ENCODE results near the gene KLF14. TPM values are rescaled to one million over a fixed set of nuclear protein-coding genes. Genes with fewer than 3 reads are reported as not detected.

KLF14 gene
- total and polyA plus RNA-seq, 2 of the 4 experiments (the other 2 are of a cell fraction) = 0.05 TPM; not detected in 1

DNA sequence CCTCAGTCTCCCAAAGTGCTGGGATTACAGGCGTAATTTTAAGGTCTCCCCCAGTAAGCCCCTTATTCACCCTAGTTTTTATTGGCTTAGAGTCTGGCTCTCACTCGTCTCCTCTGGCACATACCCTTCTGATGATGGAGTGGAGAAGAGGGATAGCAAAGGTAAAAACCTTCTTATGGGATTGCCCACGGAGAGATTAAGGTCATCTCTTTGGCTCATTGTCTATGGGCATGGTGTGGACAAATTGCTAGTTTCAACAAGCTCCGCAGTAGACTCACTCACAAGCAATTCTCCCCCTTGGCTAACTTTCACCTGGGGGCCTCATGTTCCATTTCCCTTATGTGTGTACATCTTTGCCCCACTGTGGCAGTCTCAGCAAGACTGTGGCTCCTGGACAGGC, 25.2 kb downstream of the KLF14 start:
- H3K18ac ChIP-seq (ENCODE audit: low read depth, low read length) = no peak overlapping the region
- no peak overlapping the region for H3K4me3 ChIP-seq (ENCODE audit: insufficient read depth, low read depth, low read length)
- TF ChIP-seq, protein P1, sequence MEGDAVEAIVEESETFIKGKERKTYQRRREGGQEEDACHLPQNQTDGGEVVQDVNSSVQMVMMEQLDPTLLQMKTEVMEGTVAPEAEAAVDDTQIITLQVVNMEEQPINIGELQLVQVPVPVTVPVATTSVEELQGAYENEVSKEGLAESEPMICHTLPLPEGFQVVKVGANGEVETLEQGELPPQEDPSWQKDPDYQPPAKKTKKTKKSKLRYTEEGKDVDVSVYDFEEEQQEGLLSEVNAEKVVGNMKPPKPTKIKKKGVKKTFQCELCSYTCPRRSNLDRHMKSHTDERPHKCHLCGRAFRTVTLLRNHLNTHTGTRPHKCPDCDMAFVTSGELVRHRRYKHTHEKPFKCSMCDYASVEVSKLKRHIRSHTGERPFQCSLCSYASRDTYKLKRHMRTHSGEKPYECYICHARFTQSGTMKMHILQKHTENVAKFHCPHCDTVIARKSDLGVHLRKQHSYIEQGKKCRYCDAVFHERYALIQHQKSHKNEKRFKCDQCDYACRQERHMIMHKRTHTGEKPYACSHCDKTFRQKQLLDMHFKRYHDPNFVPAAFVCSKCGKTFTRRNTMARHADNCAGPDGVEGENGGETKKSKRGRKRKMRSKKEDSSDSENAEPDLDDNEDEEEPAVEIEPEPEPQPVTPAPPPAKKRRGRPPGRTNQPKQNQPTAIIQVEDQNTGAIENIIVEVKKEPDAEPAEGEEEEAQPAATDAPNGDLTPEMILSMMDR (conservative IDR thresholded peaks at IDR 0.05; ENCODE audit: low read depth, low read length) = no peak
- no peak for TF ChIP-seq MAZ (IDR thresholded peaks at IDR 0.05; ENCODE audit: borderline replicate concordance, low read depth, low read length)
- no peak for TF ChIP-seq BHLHE40 (IDR thresholded peaks at IDR 0.05; ENCODE audit: low read depth, low read length)
- no peak for TF ChIP-seq MAFK (IDR thresholded peaks at IDR 0.05; ENCODE audit: low read depth, low read length)
- TF ChIP-seq, protein P2, sequence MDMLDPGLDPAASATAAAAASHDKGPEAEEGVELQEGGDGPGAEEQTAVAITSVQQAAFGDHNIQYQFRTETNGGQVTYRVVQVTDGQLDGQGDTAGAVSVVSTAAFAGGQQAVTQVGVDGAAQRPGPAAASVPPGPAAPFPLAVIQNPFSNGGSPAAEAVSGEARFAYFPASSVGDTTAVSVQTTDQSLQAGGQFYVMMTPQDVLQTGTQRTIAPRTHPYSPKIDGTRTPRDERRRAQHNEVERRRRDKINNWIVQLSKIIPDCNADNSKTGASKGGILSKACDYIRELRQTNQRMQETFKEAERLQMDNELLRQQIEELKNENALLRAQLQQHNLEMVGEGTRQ (IDR thresholded peaks at IDR 0.05; ENCODE audit: low read depth, low read length) = no peak
- no peak for TF ChIP-seq CEBPB (IDR thresholded peaks at IDR 0.05; ENCODE audit: low read depth, low read length)
- no peak for TF ChIP-seq NFE2L2 (IDR thresholded peaks at IDR 0.05; ENCODE audit: low read depth, low read length)
- TF ChIP-seq SMC3 (IDR thresholded peaks at IDR 0.05; ENCODE audit: low read depth, low read length) = no peak
- no peak for TF ChIP-seq POLR2A (IDR thresholded peaks at IDR 0.05; ENCODE audit: low read depth, low read length)
- no peak for TF ChIP-seq RFX5 (IDR thresholded peaks at IDR 0.05; ENCODE audit: low read depth, low read length)
- BruUV-seq (replicated peaks) = no TSS peak
- POLR2A ChIA-PET (ENCODE audit: unreplicated experiment) = no interaction called here
- H2BK20ac ChIP-seq (ENCODE audit: low read depth, low read length) = no peak overlapping the region
- no peak overlapping the region for H3K4ac ChIP-seq (ENCODE audit: low read depth, low read length)
- H3K4me2 ChIP-seq (ENCODE audit: low read depth, low read length) = no peak overlapping the region
- H4K8ac ChIP-seq (ENCODE audit: low read depth in 2 of 2, low read length in 2 of 2) = no peak overlapping the region
- no peak overlapping the region for H2BK120ac ChIP-seq (ENCODE audit: low read depth, low read length)
- H3K79me1 ChIP-seq (ENCODE audit: low read depth in 1 of 2, low read length in 2 of 2) = no peaks in the 10 kb centered on the region
- H3K56ac ChIP-seq (ENCODE audit: extremely low read depth, insufficient read depth, low read length) = no peak overlapping the region
- H3K9me1 ChIP-seq (ENCODE audit: insufficient read depth, low read length) = no peaks in the 10 kb centered on the region
- WGBS, 2 experiments (ENCODE audit: extremely low coverage in 2 of 2, insufficient read length in 1 of 2) = no CpG with 5 or more reads among the region's 4 CpGs
- no peak overlapping the region for H2AK5ac ChIP-seq (ENCODE audit: low read depth, low read length)
- dilution Hi-C loops (cut with HindIII; ENCODE audit: low sequenced_read_pairs, unreplicated experiment) = no loop called here
- no peak for DNase-seq
- no peak overlapping the region for H2AK9ac ChIP-seq (replicated peaks; ENCODE audit: low read depth, low read length, poor library complexity)
- no peak overlapping the region for H3K23ac ChIP-seq (ENCODE audit: low read depth, low read length)
- H3K36me3 ChIP-seq (ENCODE audit: control insufficient read depth, insufficient read depth, low read length) = no peaks in the 10 kb centered on the region
- H3K9me3 ChIP-seq (ENCODE audit: control insufficient read depth, insufficient read depth, low read length) = 0 out of 2 replicates have a peak, but pooled peaks cover 2% of the 10 kb centered on the region
- in situ Hi-C loops (cut with MboI; ENCODE audit: low sequenced_read_pairs) = no loop called here
- no peak overlapping the region for H2BK15ac ChIP-seq (ENCODE audit: low read depth, low read length)
- H4K5ac ChIP-seq (ENCODE audit: low read depth, low read length) = no peak overlapping the region
- no peak overlapping the region for H3K14ac ChIP-seq (replicated peaks; ENCODE audit: low read depth, low read length)
- H3K9ac ChIP-seq (ENCODE audit: low read depth, low read length) = no peak overlapping the region
- no peak overlapping the region for H2BK5ac ChIP-seq (ENCODE audit: low read depth, low read length, poor library complexity, severe bottlenecking)
- no peak overlapping the region for H3K27ac ChIP-seq (ENCODE audit: insufficient read depth, low read length)
- no peak overlapping the region for H4K91ac ChIP-seq (ENCODE audit: insufficient read depth, low read depth, low read length)
- CTCF ChIA-PET = no interaction called here
- H4K20me1 ChIP-seq (ENCODE audit: insufficient read depth, low read length) = no peaks in the 10 kb centered on the region
- peaks cover 24% of the 10 kb centered on the region for H3K27me3 ChIP-seq (ENCODE audit: control insufficient read depth, insufficient read depth, low read length)
- no peaks in the 10 kb centered on the region for H3K4me1 ChIP-seq (ENCODE audit: control insufficient read depth, insufficient read depth, low read length)
- intact Hi-C loops (cut with micrococcal nuclease) = no loop called here
- ATAC-seq (ENCODE audit: low read depth) = no peak
- no peak overlapping the region for H2AFZ ChIP-seq (replicated peaks; ENCODE audit: low read length, poor library complexity)
